Activated CD4-positive, alpha-beta T cell treated with anti-CD3 and anti-CD28 coated beads, Interleukin-2, amount 10 ng/mL, durations not matched to agents 7 days and 5 days (primary cell): Measurements from ENCODE around the gene IGLL1. TPM values are rescaled to one million over a fixed set of nuclear protein-coding genes. Genes with fewer than 3 reads are reported as not detected.
A peak's percentile ranks its signal among the peaks of the same experiment; 100 is the strongest.
"Not testable (repeated sequence)": the region's sequence is repeated elsewhere in the genome, so short reads cannot be mapped to it uniquely, and the experiment has no call there.

ENCODE experiments used
- CTCF ChIA-PET: fragments of 350-600 bp; sonication (Branson Sonifier 250); formaldehyde crosslinking; loops from one replicate; lab custom pipeline; 2021; ENCODE audit warnings: antibody characterized with exemption; lab: Charles Lee
- POLR2A ChIA-PET: fragments of 350-600 bp; sonication (Branson Sonifier 250); formaldehyde crosslinking; loops from one replicate; lab custom pipeline; 2021; ENCODE audit warnings: antibody characterized with exemption; lab: Charles Lee
- DNase-seq: peaks from one replicate; pipeline ENCODE4 v3.0.0-alpha.2; 2020
- H3K27ac Mint-ChIP-seq: one replicate; pipeline ENCODE4 v1.8.0; 2021; ENCODE audit warnings: mild to moderate bottlenecking, moderate library complexity, mixed read lengths
- H3K27me3 Mint-ChIP-seq: one replicate; pipeline ENCODE4 v1.8.0; 2021; ENCODE audit warnings: mixed read lengths
- H3K36me3 Mint-ChIP-seq: one replicate; pipeline ENCODE4 v1.8.0; 2021; ENCODE audit warnings: low read depth, mixed read lengths
- H3K4me1 Mint-ChIP-seq: one replicate; pipeline ENCODE4 v1.8.0; 2021; ENCODE audit warnings: mixed read lengths
- H3K4me3 Mint-ChIP-seq: one replicate; pipeline ENCODE4 v1.8.0; 2021; ENCODE audit warnings: mild to moderate bottlenecking, moderate library complexity, mixed read lengths
- H3K9me3 Mint-ChIP-seq: one replicate; pipeline ENCODE4 v1.8.0; 2021; ENCODE audit warnings: mixed read lengths
- total RNA-seq, 2 experiments: library from RNA; stranded (reverse); gene quantifications; one replicate each; pipeline ENCODE4 v1.2.3, GENCODE V29; 2021

Gene IGLL1
- total RNA-seq, 2 experiments from 2014 or later: not detected

DNA sequence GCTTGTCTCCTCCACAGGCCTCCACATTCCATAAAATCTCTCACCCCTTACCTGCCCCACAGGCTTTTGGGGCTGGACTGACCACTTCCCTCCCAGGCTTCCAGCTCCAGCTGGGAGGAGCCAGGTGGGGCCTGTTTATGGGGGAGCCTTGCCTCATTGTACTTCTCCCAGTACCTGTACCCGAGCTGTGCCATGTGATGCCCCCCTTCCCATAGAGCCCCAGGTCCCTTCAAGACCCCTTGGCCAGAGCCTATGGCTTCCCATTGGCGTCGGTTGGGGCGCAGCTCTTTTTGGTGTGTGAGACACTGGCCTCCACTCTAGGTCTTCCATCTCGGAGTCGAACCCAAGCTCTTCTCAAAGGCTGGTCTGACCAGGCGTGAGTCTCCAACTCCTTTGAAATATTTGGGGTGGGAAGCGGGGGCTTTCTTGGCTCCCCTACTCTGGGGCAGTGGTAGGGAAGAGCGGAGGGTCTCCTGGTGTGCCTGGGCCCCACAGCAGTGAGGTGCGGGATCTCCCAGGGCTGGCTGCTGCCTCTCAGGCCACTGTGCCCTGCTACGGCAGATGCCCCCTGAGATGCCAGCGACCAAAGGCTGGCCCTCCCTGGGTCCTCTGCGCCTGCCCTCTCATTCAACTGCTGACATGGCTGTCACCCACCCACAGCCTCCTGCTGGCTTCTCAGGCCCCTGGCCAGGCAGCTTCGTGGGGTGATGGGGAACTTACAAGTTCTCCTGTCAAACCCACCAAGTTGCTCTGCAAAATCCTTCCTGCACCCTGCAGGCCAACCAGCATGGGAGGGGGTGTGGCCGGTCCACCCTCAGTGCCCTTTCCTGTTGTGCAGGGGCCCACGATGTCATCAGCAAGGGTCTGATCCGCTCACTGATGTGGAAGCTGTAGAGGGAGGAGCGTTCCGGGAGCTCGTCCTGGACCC lies 26.4 kb upstream of the IGLL1 start:
- DNase-seq: no peak
- H3K9me3 Mint-ChIP-seq: no peaks in the 10 kb centered on the region
- no peaks in the 10 kb centered on the region for H3K36me3 Mint-ChIP-seq
- peaks cover 16% of the 10 kb centered on the region for H3K4me1 Mint-ChIP-seq
- no peak overlapping the region for H3K4me3 Mint-ChIP-seq
- H3K27me3 Mint-ChIP-seq: no peaks in the 10 kb centered on the region
- POLR2A ChIA-PET: interaction anchor here (0.6 kb wide), 1 partner anchor 17 kb away, joined by 3 read pairs; no protein-coding TSS in a partner anchor
- CTCF ChIA-PET: interaction anchor here (0.7 kb wide), 1 partner anchor 172 kb away, joined by 3 read pairs; no protein-coding TSS in a partner anchor
- H3K27ac Mint-ChIP-seq: no peak overlapping the region

DNA sequence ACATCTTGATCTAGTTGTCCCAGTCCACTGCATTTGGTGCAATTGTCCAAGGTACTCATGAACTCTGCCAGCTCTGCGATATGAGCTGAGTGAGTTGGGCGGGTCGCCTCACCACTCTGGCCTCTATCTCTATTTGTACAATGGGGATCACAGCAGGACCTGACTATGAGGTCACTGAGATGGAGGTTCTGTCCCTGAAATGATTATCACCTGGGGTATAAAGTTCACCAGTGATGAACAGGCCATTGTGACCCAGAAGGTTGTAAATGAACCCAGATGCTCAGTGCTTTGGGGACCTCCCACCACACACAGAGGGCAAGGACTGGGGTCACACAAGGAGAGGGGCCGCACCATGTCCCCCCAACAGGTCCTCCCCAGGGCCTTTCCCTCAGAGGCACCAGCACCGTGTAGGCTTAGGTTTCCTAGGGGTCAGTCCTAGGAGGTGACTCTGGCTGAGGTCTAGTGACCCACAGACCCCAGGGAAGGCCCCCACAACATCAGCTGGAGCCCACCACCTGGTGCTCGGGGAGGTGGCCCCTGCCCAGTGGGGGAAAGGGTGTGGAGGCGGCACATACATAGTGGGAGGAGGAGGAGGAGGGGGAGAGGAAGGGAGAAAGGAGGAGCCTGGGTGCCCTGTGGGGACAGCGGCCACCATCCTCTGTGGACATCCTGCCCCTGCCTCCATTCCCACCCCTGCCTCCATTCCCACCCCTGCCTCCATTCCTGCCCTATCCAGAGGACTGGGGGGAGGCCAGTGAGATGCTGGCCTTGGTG lies 25.0 kb upstream of the IGLL1 start:
- H3K27ac Mint-ChIP-seq: no peak overlapping the region
- no peak for DNase-seq
- no peaks in the 10 kb centered on the region for H3K9me3 Mint-ChIP-seq
- H3K27me3 Mint-ChIP-seq: no peaks in the 10 kb centered on the region
- ChIA-PET POLR2A (interaction anchor here (0.6 kb wide), 1 partner anchor 24 kb away, joined by 5 read pairs; no protein-coding TSS in a partner anchor), CTCF (interaction anchor here (0.7 kb wide), 2 partner anchors 14 to 173 kb away, joined by 3 read pairs; no protein-coding TSS in a partner anchor)
- H3K36me3 Mint-ChIP-seq: no peaks in the 10 kb centered on the region
- peaks cover 7% of the 10 kb centered on the region for H3K4me1 Mint-ChIP-seq
- H3K4me3 Mint-ChIP-seq: no peak overlapping the region

DNA sequence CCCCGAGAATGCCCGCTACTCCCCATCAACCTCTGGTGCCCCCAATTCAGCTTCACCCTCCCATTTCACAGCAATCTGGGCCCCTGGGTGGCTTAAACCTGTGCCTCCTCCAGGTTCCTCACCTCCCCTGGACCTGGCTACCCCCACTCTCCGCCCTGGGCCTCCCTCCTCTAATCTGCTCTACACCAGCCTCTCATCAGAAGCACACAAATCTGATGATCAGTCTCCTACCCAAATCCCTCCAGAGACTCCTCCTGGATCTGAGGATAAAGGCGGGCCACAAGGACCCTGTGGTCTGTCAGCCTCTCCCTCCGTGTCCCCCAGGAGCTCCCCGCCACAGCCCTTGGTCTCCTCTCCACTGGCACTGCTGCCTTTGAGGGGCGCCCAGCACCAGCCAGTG lies 23.2 kb upstream of the IGLL1 start:
- Mint-ChIP-seq H3K36me3 (no peaks in the 10 kb centered on the region), H3K4me1 (no peaks in the 10 kb centered on the region), H3K27ac (no peak overlapping the region), H3K4me3 (no peak overlapping the region), H3K27me3 (no peaks in the 10 kb centered on the region), H3K9me3 (no peaks in the 10 kb centered on the region)
- DNase-seq: no peak
- ChIA-PET CTCF (interaction anchor here (0.9 kb wide), 1 partner anchor 12 kb away, joined by 3 read pairs; no protein-coding TSS in a partner anchor), POLR2A (no interaction called here)

DNA sequence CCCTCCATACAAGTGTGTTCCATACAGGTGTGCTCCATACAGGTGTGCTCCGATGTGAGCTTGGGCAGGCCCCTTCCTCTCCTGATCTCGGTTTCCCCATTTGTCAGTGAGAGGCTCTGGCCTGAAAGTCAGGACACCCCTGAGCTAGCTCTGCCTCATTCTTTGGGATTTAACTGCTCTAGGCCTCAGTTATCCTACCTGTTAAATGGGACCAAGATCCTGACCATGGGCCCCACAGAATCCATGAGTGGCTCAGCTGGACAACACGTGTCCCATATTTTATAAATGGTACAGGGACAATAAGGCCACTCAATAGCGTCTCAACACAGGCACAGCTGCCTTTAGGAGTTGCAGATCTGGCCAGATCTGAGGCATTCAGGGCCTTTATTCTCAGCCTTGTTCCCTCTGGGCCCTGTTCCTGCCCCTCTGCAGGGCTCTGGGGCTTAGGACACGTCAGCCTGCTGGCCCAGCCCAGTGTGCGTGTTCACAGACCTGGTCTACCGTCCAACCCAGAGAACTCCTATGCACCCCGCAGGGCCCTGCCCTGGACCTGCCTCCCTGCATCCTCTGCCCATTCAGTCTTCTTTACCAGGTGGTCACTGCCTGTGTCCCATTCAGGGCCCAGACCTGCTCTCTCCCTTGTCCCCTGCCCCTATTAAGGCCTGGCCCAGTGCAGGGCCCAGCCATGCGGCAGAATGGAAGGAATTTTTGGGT lies 18.9 kb upstream of the IGLL1 start:
- H3K27me3 Mint-ChIP-seq: peaks cover 3% of the 10 kb centered on the region
- peaks cover under 1% of the 10 kb centered on the region for H3K4me1 Mint-ChIP-seq
- POLR2A ChIA-PET: no interaction called here
- H3K27ac Mint-ChIP-seq: no peak overlapping the region
- no peaks in the 10 kb centered on the region for H3K9me3 Mint-ChIP-seq
- H3K4me3 Mint-ChIP-seq: no peak overlapping the region
- H3K36me3 Mint-ChIP-seq: no peaks in the 10 kb centered on the region
- CTCF ChIA-PET: interaction anchor here (1.0 to 1.6 kb wide), 2 partner anchors 8 to 18 kb away, joined by 3 to 4 read pairs; no protein-coding TSS in a partner anchor
- no peak for DNase-seq

DNA sequence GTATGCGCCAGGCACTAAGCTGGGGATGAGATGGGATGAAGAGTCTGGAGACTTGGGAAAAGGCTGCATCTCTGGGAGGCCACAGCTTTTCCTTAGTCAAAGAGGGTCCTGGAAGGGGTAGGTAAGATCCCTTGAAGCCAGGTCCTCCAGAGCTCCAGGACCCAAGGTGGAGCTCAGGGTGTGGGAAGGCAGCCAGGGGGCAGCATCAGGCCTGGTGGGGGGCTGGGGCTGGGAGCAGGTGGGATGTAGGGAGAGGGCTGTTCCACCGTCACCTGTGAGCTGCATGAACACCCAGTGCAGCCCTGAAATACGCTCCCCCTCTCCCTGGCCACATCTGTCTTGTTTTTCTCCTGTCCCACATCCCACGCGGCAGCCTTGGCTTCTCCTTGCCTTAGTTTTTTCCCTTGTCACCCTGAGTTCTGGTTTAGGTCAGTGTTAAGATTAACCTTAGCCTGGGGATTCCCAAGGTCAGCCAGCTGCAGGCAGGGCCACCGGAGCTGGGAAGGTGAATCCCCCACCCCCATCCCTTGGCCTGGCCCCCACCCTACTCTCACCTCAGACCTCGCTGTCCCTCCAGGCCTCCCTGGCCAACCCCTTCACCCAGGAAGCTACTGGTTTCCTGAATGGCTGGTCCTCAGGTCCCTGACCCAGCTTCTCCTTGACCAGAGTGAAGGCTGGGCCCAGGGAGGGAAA lies 17.6 kb upstream of the IGLL1 start:
- H3K36me3 Mint-ChIP-seq, H3K27ac Mint-ChIP-seq, H3K27me3 Mint-ChIP-seq, POLR2A ChIA-PET, H3K4me3 Mint-ChIP-seq, DNase-seq, H3K4me1 Mint-ChIP-seq, H3K9me3 Mint-ChIP-seq: not testable (repeated sequence)
- CTCF ChIA-PET: interaction anchor here (0.7 kb wide), 1 partner anchor 248 kb away, joined by 3 read pairs; no protein-coding TSS in a partner anchor

DNA sequence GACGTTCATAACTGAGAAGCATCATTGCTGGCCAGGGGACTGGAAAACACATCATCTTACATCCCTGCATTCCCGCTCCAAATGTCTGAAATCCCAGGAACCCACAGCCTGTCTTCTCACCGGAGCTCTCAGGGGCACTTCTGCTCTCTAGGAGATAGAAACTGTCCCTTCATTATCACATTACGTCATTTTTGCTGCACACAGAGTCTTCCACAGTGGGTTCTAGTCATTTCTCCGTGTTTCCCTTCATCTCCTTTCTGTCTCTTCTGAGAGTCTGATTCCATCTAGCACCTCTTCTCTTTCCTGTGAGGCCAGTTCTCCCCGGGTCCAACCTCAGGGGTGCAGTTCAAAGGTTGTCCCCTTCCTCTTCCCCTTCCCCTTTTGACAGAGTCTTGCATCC lies 15.8 kb upstream of the IGLL1 start:
- DNase-seq, CTCF ChIA-PET, H3K27ac Mint-ChIP-seq, H3K4me3 Mint-ChIP-seq, H3K36me3 Mint-ChIP-seq, H3K27me3 Mint-ChIP-seq, H3K9me3 Mint-ChIP-seq, H3K4me1 Mint-ChIP-seq, POLR2A ChIA-PET: not testable (repeated sequence)

DNA sequence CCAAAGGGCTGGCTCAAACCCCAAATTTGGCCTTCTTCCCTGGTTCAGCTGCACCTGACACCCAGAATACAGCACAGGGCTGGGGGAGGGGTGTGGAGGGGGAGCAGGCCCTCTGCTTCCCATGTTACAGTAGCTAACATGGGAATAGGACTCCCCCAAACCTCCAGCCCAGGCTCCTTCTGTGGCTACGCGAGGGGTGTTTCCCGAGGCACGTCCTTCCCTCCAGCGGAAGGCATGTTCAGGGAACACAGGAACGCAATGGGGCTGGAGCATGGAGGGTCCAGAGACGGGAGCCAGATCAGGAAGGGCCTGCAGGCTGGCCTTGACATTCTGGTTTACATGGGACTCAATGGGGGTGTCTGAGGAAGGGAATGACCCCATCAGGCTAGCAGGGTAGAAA lies 11.8 kb upstream of the IGLL1 start:
- H3K36me3 Mint-ChIP-seq: no peaks in the 10 kb centered on the region
- H3K9me3 Mint-ChIP-seq: no peaks in the 10 kb centered on the region
- H3K27me3 Mint-ChIP-seq: peaks cover 4% of the 10 kb centered on the region
- no peak overlapping the region for H3K4me3 Mint-ChIP-seq
- CTCF ChIA-PET: interaction anchor here (0.6 to 1.5 kb wide), 8 partner anchors 8 to 105 kb away, joined by 3 to 5 read pairs (median 4); partner anchors contain the start of gene IGLL1
- H3K4me1 Mint-ChIP-seq: peaks cover 6% of the 10 kb centered on the region
- no peak overlapping the region for H3K27ac Mint-ChIP-seq
- POLR2A ChIA-PET: no interaction called here
- DNase-seq: no peak

DNA sequence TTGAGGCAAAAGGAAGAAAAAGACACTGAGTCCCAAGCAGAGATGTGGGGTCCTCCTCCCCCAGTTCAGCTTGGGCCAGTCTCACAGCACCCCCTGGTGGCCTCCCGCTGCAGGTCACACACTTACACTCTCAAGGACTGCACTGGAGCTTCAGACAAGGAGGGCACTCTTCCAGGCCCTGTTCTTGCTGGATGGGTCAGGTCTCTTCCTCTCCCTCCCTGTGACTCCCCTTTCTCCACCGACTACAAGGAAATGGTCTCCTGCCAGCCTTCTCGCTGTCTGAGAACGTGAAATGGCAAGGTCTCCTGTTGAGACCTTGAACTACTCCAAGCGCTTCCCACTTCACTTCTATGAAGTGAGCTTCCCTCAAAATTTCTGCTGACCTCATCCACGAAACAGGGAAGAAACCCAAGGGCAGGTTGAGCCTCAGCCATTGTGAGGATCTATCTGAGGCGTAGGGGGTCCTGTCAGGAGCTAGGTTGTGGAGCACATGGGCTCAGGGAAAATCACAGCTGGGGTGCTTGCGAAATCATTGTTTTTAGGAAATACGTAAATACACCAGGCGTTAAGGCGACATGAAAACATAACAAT lies 11.2 kb upstream of the IGLL1 start:
- Mint-ChIP-seq H3K27ac (no peak overlapping the region), H3K9me3 (no peaks in the 10 kb centered on the region), H3K4me3 (no peak overlapping the region), H3K27me3 (peaks cover 4% of the 10 kb centered on the region), H3K4me1 (peaks cover 6% of the 10 kb centered on the region), H3K36me3 (no peaks in the 10 kb centered on the region)
- DNase-seq: peak; percentile 57
- ChIA-PET CTCF (interaction anchor here (0.6 to 1.5 kb wide), 8 partner anchors 8 to 105 kb away, joined by 3 to 5 read pairs (median 4); partner anchors contain the start of gene IGLL1), POLR2A (no interaction called here)

DNA sequence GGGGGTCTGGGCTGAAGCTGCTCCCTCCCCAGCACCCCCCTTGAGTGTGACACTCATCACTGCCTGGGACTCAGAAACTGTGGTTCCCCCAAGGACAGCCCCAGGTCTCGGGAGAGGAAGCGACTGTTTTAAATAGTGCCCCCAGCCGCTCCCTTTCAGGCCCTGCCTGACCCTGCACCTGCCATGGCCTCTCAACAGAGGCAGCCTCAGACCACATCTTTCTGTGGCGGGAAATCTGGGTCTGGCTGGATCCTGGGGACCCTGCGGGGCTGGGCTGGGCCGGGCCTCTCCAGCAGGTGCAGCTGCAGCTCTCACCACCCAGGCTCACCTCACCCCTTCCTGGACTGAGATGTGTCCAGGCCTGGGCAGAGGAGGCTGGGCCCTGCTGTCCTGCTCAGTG lies 3.7 kb upstream of the IGLL1 start:
- Mint-ChIP-seq H3K27ac (no peak overlapping the region), H3K4me3 (no peak overlapping the region), H3K4me1 (peaks cover 14% of the 10 kb centered on the region), H3K9me3 (no peaks in the 10 kb centered on the region), H3K36me3 (no peaks in the 10 kb centered on the region), H3K27me3 (peaks cover 10% of the 10 kb centered on the region)
- ChIA-PET POLR2A (no interaction called here), CTCF (interaction anchor here (2.1 kb wide), 1 partner anchor 8 kb away, joined by 5 read pairs; no protein-coding TSS in a partner anchor)
- DNase-seq: no peak

DNA sequence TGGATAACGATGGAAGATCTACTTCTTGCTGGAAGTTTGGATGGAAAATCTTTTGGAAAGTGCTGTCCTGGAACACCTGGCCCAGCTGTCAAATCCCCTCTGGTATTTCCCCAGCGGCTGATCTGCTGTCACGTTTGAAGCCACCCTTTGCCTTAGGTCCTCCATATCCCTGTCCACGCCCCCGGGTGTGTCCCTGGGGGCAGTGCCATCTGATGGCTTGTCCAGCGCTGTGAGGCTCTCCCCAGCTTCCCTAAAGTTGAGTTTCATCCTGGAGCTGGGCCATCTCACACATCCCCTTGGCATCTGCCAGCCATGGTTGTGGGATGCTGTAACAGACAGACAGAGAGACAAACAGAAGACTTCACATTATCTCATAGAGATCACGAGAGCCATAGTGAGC lies 3.1 kb upstream of the IGLL1 start:
- Mint-ChIP-seq H3K9me3 (no peaks in the 10 kb centered on the region), H3K4me3 (no peak overlapping the region), H3K27ac (no peak overlapping the region), H3K27me3 (peaks cover 15% of the 10 kb centered on the region), H3K4me1 (peaks cover 10% of the 10 kb centered on the region), H3K36me3 (no peaks in the 10 kb centered on the region)
- ChIA-PET POLR2A (no interaction called here), CTCF (interaction anchor here (2.1 kb wide), 1 partner anchor 8 kb away, joined by 5 read pairs; no protein-coding TSS in a partner anchor)
- no peak for DNase-seq

DNA sequence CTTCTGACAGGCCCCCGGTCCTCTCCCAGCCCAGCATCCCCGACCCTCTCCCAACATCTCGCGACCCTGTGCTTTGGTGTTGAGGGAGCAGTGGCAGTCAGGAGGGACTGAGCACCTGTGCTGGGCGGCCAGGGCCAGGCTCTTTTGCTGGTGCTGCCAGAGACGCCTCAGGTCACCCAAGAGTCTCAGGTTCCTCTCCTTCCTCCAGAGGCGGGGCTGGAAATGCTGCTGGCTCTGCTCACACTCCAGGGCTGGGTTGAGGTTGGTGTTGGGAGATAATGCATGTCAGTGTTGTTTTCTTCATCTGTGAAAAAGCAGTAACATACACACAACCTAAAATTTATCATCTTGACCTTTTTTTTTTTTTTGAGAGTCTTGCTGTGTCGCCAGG lies 1.2 kb upstream of the IGLL1 start:
- ChIA-PET POLR2A (interaction anchor here (0.6 kb wide), 1 partner anchor 24 kb away, joined by 5 read pairs; no protein-coding TSS in a partner anchor), CTCF (interaction anchor here (0.8 to 1.3 kb wide), 4 partner anchors 9 to 18 kb away, joined by 3 read pairs; no protein-coding TSS in a partner anchor)
- H3K4me3 Mint-ChIP-seq: no peak overlapping the region
- H3K27ac Mint-ChIP-seq: no peak overlapping the region
- H3K9me3 Mint-ChIP-seq: no peaks in the 10 kb centered on the region
- DNase-seq: no peak
- H3K36me3 Mint-ChIP-seq: no peaks in the 10 kb centered on the region
- H3K4me1 Mint-ChIP-seq: peaks cover 14% of the 10 kb centered on the region
- peaks cover 27% of the 10 kb centered on the region for H3K27me3 Mint-ChIP-seq
